Measurements from ENCODE around the gene ZNF266.

ZNF266 gene

DNA sequence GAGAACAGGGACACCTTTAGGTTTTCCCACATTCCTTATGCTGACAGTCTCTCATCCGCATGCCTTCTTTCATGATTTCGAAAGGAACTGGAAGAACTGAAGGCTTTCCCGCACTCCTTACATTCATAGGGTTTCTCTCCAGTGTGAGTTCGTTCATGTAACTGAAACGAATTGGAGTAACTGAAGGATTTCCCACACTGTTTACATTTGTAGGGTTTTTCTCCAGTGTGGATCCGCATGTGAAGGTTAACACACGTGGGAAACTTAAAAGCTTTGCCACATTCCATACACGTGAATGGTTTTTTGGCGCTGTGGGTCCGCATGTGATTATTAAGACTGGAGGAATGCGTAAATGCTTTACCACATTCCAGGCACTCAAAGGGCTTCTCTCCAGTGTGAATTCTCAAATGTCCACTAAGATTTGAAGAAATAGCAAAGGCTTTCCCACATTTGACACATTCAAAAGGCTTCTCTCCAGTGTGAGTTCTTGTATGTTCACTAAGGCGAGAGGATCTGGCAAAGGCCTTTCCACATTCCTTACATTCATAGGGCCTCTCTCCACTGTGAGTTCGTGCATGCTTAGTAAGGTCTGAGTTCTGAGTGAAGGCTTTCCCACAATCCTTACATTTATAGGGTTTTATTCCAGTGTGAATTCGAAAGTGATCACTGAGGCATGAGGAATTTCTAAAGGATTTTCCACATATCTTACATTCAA lies 22.0 kb downstream of the ZNF266 start:
- peaks cover 53% of the 10 kb centered on the region for H3K36me3 ChIP-seq (ENCODE audit: control insufficient read depth, insufficient read depth, low read length)
- no peak overlapping the region for H3K9ac ChIP-seq (ENCODE audit: low read length)
- no peaks in the 10 kb centered on the region for H3K4me1 ChIP-seq (ENCODE audit: control insufficient read depth, insufficient read depth, low read length)
- H3K27ac ChIP-seq (ENCODE audit: low read depth, low read length) = no peak overlapping the region
- no peaks in the 10 kb centered on the region for H3K27me3 ChIP-seq (ENCODE audit: control insufficient read depth, insufficient read depth, low read length)
- H3K4me3 ChIP-seq (ENCODE audit: low read length) = peak overlapping the region; percentile 19

DNA sequence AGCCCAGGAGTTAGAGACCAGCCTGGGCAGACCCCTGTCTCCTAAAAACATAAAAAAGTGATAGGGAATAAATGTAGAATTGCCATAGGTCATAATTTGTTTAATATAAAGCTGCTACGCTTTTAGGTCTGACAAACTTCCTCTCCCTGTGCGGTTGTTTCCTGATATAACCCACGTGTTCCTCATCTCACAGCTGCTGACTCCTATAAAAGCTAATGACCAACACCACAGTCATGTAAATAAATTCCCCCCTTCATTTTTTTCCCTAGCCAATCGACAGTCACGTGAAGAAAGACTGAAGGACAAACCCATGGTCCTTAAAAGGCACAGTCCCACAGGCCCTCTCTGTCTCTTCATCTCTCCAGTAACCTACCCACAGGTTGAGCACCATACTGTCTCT lies 27.5 kb downstream of the ZNF266 start:
- no peaks in the 10 kb centered on the region for H3K4me1 ChIP-seq (ENCODE audit: control insufficient read depth, insufficient read depth, low read length)
- H3K27ac ChIP-seq (ENCODE audit: low read depth, low read length) = no peak overlapping the region
- H3K27me3 ChIP-seq (ENCODE audit: control insufficient read depth, insufficient read depth, low read length) = no peaks in the 10 kb centered on the region
- H3K36me3 ChIP-seq (ENCODE audit: control insufficient read depth, insufficient read depth, low read length) = peaks cover 5% of the 10 kb centered on the region
- H3K9ac ChIP-seq (ENCODE audit: low read length) = no peak overlapping the region
- peak overlapping the region; percentile 58 for H3K4me3 ChIP-seq (ENCODE audit: low read length)

DNA sequence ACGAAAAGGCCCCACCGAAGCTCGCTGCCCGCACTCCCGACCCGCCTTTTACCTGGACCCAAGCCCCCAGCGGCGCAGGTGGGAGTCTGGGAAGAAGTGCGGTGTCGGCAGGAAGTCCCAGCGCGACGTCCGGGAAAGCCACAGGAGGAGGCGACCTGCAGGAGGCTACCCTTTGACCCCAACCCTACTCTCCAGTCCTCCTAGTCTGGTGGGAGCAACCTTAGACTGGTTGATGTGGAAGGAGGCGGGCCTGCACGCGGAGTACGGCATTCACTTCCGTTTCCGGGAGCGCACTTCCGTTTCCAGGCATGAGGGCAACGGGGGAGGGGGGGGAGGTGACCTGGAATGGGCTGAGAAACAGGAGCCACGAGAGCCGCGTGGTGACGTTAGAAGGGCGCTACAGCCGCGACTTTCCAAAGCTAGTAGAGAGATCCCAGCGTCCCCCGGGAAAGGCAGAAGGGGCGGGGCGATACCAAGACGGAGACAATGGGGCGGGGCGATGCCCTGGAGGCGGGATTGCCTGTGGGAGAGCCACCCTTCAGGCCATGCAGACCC lies 28.5 kb downstream of the ZNF266 start:
- no peak overlapping the region for H3K27ac ChIP-seq (ENCODE audit: low read depth, low read length)
- no peaks in the 10 kb centered on the region for H3K4me1 ChIP-seq (ENCODE audit: control insufficient read depth, insufficient read depth, low read length)
- peak overlapping the region; percentile 58 for H3K4me3 ChIP-seq (ENCODE audit: low read length)
- no peaks in the 10 kb centered on the region for H3K36me3 ChIP-seq (ENCODE audit: control insufficient read depth, insufficient read depth, low read length)
- no peaks in the 10 kb centered on the region for H3K27me3 ChIP-seq (ENCODE audit: control insufficient read depth, insufficient read depth, low read length)
- no peak overlapping the region for H3K9ac ChIP-seq (ENCODE audit: low read length)

DNA sequence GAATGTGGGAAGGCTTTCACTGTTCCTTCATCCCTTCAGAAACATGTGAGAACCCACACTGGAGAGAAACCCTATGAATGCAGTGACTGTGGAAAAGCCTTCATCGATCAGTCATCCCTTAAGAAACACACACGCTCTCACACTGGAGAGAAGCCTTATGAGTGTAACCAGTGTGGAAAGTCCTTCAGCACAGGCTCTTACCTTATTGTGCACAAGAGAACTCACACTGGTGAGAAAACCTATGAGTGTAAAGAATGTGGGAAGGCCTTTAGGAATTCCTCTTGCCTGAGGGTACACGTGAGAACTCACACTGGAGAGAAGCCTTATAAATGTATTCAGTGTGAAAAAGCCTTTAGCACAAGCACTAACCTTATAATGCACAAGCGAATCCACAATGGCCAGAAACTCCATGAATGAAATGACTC lies 54.0 kb downstream of the ZNF266 start:
- Histone ChIP-seq H3K4me1 (ENCODE audit: control insufficient read depth, insufficient read depth, low read length) (no peaks in the 10 kb centered on the region), H3K4me3 (ENCODE audit: low read length) (no peak overlapping the region)

DNA sequence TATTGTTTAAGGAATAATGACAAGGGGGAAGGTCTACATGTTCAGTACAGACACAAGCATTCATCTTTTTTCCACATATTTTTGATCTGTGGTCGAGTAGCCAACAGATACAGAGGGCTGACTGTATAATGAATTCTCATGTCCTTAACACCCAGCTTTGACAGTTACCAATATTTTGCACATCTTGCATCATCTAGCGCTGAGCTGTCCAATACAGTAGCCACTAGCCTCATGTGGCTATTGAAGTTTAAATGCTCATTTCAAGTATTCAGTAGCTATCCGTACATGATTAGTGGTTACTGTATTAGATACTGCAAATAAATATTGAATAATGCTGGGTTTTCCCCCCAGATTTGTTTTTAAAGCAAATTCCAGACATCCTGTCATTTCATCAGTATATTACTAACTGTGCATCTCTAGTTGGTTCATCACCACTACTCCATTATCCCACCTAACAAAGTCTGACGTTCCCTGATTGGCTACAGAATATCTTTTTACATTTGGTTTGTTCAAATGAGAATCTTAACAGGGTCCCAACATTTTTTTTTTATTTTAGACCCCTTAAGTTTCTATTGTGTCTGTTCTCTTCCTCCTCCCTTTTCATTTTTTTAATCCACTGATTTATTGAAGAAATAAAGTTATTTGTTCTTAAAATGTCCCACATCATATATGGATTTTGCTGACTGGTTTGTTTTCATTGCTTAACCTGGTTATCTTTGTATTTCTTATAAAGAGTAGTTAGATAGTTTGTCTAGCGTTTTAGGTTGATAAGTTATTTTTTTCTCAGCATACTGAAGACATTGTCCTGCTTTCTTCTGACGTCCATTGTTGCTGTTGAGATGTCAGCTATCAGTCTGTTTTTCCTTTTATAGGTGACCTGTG lies 64.4 kb downstream of the ZNF266 start:
- Histone ChIP-seq H3K36me3 (ENCODE audit: control insufficient read depth, insufficient read depth, low read length) (peaks cover under 1% of the 10 kb centered on the region), H3K9ac (ENCODE audit: low read length) (no peak overlapping the region), H3K4me1 (ENCODE audit: control insufficient read depth, insufficient read depth, low read length) (no peaks in the 10 kb centered on the region), H3K27me3 (ENCODE audit: control insufficient read depth, insufficient read depth, low read length) (no peaks in the 10 kb centered on the region), H3K4me3 (ENCODE audit: low read length) (no peak overlapping the region), H3K27ac (ENCODE audit: low read depth, low read length) (no peak overlapping the region)

More for the DNA sequence above, 54.0 kb downstream of the ZNF266 start:
- Histone ChIP-seq H3K36me3 (ENCODE audit: control insufficient read depth, insufficient read depth, low read length) (peaks cover 51% of the 10 kb centered on the region), H3K9ac (ENCODE audit: low read length) (no peak overlapping the region), H3K27ac (ENCODE audit: low read depth, low read length) (no peak overlapping the region), H3K27me3 (ENCODE audit: control insufficient read depth, insufficient read depth, low read length) (no peaks in the 10 kb centered on the region)

DNA sequence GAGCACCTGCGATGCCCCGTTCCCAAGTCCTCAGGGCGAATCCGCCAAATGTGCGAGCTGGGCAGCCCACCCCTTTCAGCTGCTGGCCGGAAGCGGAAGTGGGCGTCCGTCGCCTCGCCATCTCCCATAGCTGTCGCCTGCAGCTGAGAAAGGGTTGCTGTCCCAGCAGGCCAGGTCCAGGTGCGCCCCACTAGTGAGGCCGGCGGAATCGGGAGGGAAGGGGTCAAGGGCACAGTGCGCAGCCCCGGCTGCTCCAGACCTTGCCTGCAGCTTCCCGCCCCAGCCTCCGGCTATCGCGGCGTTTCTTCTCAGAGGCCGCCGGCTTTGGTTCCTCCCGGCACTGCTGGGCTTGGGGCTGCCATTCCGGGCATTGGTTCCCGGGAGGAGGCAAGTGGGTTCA lies 72.5 kb downstream of the ZNF266 start, which contains the start of gene ZNF177:
Gene ZNF177 (plus strand): TSS at position 109 of the 400 bp plus-strand sequence. CDS start 15,299 bp downstream, outside the sequence.
- H3K27me3 ChIP-seq (ENCODE audit: control insufficient read depth, insufficient read depth, low read length) = no peaks in the 10 kb centered on the region
- no peak within 1 kb of the TSS for H3K4me3 ChIP-seq (ENCODE audit: low read length)
- no peak within 1 kb of the TSS for H3K27ac ChIP-seq (ENCODE audit: low read depth, low read length)
- no peaks in the 10 kb centered on the region for H3K4me1 ChIP-seq (ENCODE audit: control insufficient read depth, insufficient read depth, low read length)
- no peaks in the 10 kb centered on the region for H3K36me3 ChIP-seq (ENCODE audit: control insufficient read depth, insufficient read depth, low read length)
- H3K9ac ChIP-seq (ENCODE audit: low read length) = no peak within 1 kb of the TSS

All from rectal smooth muscle tissue (tissue), 1 donor.